DND-41 (cell line): ENCODE measurements around the gene TIPRL.

ENCODE experiments used
- CTCF ChIP-seq: IDR thresholded peaks from 2 replicates; pipeline ENCODE4 v1.5.1; 2012; ENCODE audit warnings: borderline replicate concordance, low read length, moderate library complexity, mild to moderate bottlenecking; ENCODE audit not compliant: poor library complexity, severe bottlenecking; ENCODE audit errors: extremely low read depth
- EZH2 ChIP-seq: IDR thresholded peaks from 3 replicates; pipeline ENCODE4 v1.6.1; 2012; ENCODE audit warnings: borderline replicate concordance, low read depth, mild to moderate bottlenecking, moderate library complexity, low read length, inconsistent platforms; ENCODE audit not compliant: severe bottlenecking

GRCh38 chr1:168146626-168147025, 32.1 kb upstream of the TIPRL start:
- TF ChIP-seq EZH2 = no peak
- no peak for TF ChIP-seq CTCF
